AG10803 (cell line): ENCODE data around the gene LGALS9B.
"Not testable (repeated sequence)": the region's sequence is repeated elsewhere in the genome, so short reads cannot be mapped to it uniquely, and the experiment has no call there.

Experiments
- DNase-seq: peaks from one replicate; pipeline ENCODE4 v3.0.0; 2010; ENCODE audit warnings: low read depth
- H3K4me3 ChIP-seq: 2 replicates; pipeline ENCODE4 v1.5.1; 2011; ENCODE audit warnings: mild to moderate bottlenecking, low read length, control low read depth
- TF ChIP-seq, protein P1 (sequence below): conservative IDR thresholded peaks from 2 replicates; pipeline ENCODE4 v1.5.1; 2011; ENCODE audit warnings: mild to moderate bottlenecking, low read length, control low read depth, inconsistent platforms

LGALS9B gene

DNA sequence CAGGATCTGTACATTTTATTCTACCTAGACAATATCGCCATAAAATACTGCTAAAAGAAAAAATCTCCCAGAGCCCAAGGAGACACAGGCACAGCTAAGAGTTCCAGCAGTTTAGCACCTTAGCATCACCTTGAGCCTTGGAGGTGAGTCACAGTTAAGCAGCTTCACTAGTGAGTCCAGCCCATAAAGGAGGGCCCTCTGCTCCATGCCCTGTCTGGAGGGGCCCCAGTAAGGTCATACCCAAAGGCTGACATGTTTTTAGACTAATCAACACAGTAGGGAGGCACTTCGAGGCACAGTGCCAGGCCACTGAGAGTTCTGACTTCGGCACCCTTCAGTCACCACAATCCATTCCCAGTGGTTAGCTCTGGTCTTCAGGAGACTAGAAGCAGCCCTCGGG lies 2.6 kb upstream of the LGALS9B start:
- H3K4me3 ChIP-seq, DNase-seq: not testable (repeated sequence)

DNA sequence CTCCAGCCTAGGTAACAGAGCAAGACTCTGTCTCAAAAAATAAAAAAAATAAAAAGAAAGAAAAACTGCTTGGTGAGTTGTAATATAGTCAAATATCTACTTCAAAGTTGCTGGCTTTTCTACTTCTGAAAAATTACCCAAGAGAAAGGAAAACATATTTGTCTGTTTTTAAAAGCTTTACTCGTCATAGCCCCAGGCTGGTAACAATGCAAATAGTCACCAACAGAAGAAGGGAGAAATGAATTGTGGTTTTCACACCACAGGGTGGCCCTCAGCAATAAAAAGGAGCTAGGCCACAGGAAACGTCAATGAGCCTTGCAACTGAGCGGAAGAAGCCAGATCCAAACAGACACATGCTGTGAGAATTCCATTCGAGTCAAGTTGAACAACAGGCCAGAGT lies 1.8 kb upstream of the LGALS9B start:
- DNase-seq = not testable (repeated sequence)

DNA sequence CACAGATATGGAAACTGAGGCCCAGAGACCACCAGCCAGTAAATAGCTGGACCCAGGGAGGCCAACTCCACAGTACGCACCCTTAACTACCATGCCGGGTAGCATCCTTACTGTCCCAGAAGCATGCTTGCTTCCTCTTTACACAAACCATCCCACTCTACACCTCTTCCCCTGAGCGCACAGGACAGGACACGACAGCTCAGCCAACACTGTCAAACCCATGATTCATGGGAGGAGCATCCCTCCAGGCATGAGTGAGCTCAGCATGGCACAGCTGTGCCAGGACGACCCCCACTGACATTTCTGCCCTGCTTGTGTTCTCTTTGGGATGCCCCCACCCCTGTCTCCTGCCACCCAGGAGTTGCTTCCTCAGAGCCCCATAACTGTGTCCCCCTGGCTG lies 340 bp downstream of the LGALS9B start:
- H3K4me3 ChIP-seq, DNase-seq: not testable (repeated sequence)

More for the DNA sequence above, 1.8 kb upstream of the LGALS9B start:
- H3K4me3 ChIP-seq = not testable (repeated sequence)

DNA sequence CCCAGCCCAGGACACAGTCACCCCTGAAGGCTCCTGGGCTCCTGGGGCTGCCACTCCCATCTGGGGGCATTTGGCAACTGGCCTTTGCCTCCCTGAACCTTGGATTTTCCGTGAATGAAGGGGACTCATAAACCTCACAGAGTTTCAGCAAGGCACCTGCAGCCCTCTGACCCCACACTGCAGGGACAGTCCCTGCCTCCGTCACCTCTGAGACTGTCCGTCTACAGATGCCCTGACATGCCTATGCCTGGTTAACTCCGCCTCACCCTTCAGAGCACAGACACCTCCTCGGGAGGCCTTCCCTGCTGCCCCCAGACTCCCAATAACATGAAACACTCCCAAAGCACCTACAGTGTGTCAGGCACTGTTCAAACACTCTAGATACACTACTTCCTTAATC lies 786 bp downstream of the LGALS9B start:
- DNase-seq = not testable (repeated sequence)

DNA sequence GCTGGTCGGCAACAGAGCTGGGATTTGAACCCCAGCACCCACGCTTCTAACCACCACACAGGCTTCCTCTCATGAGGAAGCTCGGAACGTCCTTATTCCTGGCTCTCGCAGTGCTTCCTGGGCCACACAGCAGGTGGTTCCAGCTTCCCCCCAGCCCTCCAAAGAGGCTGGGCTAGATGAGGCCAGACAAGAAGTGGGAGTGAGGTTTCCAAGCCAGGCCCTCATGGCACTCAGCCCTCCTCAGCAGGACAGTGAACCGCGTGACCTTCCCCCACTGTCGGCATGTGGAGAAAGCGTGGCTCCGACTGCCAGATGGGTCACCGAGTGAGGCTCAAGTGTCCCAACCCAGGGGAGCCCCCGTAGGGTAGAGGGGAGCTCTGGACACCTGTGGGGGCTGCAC lies 1.8 kb downstream of the LGALS9B start:
- not testable (repeated sequence) for DNase-seq, H3K4me3 ChIP-seq

More for the DNA sequence above, 786 bp downstream of the LGALS9B start:
- not testable (repeated sequence) for H3K4me3 ChIP-seq

DNA sequence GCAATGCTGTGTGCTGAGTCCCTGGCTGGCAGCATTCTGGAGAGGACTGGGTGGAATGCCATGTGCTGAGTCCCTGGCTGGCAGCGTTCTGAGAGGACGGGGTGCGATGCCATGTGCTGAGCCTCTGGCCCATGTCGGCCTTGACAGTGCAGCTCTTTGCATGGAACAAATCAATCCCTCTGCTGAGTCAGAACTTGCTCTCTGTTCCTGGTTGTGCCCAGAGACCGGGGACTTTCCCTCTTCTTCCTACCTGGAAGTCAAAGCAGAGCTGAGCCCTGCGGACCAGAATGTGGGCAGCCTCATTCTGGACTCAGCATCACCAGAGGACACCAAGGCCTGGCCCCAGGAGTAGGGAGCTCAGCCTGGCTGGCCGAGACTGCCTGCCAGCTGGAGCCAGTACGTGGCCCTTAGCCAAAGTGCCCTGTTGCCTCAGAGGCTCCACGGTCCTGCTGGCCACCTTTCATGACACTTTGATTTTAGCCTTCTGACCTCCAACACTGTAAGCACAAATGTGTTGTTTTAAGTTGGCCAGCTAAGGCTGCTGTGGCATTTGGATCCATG lies 2.4 kb downstream of the LGALS9B start:
- DNase-seq, H3K4me3 ChIP-seq: not testable (repeated sequence)

DNA sequence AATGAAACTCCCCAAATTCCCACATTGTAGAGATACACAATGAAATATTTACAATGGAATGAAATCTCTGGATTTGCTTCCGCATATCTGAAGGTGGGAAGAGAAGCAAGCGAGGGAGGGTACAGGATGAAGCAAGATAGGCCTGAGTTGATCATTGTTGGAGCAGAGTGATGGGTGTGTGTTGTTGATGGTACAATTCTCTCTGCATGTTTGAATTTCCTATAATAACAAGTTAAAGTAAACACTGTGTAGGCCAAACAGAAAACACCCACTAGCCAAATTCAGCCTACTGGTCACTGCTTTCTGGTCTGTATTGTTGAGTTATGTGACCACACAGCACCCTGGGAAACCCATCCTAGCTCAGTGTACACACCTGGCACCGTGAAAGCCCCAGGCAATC lies 5.2 kb downstream of the LGALS9B start:
- not testable (repeated sequence) for H3K4me3 ChIP-seq, DNase-seq

DNA sequence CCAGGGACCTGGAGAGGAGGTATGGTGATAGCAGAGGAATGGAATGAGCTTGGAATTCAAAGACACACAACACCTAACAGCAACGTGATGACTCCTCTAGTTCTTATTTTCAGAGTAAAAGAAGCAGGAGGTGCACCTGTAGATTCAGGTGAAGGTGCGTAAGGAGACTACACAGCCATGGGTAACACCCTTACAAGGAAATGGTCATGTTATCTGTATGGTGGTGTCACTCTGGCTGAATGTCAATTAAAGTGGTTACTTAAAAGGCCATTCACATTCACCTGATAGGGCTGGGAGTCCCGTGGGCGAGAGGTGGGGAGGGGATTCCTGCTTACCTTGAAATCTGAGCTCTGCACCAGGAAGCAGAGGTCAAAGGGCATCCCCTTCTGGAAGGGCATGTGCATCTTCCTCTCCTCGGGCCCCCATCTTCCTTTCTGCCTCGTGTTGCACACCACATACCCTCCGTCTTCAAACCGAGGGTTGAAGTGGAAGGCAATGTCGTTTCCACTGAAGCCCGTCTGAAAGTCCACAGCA lies 9.4 kb downstream of the LGALS9B start:
- not testable (repeated sequence) for DNase-seq, H3K4me3 ChIP-seq

DNA sequence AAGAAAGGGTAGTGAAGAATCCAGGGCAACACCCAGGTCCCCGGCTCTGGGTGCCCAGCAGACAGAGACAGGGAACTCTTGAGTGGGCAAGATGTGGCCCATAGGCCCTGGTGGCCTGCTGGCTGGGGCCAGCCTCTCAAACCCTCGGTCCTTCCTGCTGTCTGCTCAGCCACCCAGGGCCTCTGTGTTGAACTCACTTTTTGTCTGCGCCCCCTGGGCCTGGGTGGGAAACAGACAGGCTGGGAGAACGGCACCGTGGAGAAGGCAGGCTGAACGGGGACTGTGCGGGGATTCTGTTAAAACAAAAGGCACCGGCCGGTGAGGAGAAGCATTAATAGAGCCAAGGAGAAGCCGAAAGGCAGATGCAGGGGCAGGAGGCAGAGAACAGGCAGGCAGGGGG lies 12.2 kb downstream of the LGALS9B start:
- not testable (repeated sequence) for H3K4me3 ChIP-seq, DNase-seq

DNA sequence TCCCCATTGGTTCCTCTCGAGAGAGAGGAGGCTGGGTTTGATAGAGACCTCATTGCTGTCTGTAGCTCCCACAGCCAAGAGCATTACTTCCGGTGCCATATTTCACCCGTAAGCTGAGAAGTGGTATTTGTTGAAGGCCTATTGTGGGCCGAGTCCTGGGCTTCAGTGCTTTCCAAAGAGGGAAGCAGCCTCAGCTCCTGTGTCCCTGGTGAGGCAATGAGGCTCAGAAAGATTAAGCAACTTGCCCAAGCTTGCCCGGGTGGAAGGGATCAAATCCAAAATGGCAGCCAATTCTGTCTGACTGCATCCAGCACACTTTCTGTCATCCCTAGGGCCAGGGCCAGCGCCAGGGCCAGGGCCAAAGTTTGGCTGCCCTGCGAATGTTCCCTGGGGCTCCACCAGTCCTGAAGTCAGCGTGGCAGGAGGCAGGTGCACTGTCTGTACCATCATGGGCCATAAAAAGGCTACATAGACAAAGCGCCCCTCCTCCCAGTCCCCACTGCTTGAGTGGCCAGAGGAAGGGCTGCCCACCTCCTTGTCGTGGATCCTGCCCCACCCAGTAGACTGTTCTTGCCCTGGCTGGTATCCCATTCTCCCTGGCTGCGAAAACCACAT lies 13.4 kb downstream of the LGALS9B start:
- H3K4me3 ChIP-seq, DNase-seq: not testable (repeated sequence)

DNA sequence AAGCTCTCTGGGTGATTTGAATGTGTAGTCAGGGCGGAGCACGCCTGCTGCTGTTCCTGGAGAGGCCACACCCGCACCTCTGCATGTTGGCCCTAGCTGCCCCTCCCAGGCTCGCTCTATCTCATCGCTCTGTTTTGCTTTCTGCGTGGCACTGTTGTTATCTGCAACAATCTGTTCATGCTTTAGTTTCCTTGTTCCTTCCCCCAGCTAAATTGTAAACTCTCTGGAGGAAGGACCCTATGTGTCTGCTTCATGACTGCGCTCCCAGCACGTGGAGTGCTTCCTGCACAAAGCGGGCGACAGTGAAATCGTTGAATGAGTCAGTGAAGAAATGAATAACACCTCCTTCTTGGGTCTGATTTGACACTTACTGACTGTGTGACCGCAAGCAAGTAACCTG lies 16.5 kb downstream of the LGALS9B start:
- not testable (repeated sequence) for H3K4me3 ChIP-seq, DNase-seq

DNA sequence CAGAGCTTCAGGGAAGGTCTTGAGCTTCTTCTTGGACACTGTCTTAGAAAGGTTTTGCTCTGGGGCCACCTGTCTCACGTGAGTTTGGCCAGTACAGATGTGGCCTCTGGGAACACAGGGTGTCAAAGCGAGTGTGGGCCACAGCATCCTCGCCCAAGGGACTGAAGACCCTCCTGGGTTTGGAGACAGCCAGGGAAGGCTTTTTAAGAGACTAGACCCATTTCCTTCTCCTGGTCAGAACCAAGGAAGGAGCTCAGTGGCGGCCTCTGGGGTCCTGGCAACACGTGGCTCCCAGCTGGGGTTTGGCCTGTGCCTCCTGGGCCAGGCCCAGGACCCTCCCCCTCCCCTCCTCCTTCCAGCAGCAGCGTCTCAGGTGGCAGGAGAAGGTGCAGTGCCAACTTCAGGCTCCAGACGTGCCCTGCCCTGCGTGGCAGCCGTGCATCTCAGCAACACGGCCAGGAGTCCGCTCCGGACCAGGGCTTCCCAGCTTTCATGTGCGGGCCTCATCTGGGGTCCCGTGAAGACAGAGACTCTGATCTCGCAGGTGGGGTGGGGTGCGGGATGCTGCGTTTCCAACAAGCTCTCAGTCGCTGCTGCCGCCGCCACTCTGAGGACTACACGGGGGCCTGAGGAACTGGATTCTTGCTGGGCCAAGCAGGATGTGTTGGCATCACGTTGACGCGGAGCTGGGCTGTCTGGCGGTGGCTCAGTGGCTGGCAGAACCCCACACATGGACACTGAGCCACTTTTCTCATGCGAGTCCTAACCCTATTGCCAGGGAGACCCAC lies 19.6 kb downstream of the LGALS9B start:
- DNase-seq, H3K4me3 ChIP-seq: not testable (repeated sequence)

DNA sequence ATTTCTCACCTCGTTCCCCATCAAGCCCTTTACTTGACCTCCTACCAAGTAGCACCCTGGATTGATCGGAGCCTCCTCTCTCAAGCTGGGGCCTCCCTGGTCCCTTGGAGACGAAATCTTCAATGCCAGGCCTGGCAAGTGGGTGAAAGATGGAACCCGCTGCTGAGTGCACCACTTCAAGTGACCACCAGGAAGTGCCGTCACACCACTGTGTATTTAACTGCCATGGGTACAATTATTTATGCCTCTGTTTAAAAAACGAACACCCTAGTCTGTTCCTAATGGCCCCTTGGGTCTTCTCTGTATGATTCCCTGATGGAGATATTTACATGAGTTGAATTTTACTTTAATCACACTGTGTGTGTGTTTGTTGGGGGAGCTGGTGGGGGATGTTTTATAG lies 20.4 kb downstream of the LGALS9B start:
- DNase-seq, H3K4me3 ChIP-seq: not testable (repeated sequence)
- TF ChIP-seq, protein P1, sequence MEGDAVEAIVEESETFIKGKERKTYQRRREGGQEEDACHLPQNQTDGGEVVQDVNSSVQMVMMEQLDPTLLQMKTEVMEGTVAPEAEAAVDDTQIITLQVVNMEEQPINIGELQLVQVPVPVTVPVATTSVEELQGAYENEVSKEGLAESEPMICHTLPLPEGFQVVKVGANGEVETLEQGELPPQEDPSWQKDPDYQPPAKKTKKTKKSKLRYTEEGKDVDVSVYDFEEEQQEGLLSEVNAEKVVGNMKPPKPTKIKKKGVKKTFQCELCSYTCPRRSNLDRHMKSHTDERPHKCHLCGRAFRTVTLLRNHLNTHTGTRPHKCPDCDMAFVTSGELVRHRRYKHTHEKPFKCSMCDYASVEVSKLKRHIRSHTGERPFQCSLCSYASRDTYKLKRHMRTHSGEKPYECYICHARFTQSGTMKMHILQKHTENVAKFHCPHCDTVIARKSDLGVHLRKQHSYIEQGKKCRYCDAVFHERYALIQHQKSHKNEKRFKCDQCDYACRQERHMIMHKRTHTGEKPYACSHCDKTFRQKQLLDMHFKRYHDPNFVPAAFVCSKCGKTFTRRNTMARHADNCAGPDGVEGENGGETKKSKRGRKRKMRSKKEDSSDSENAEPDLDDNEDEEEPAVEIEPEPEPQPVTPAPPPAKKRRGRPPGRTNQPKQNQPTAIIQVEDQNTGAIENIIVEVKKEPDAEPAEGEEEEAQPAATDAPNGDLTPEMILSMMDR = peak; percentile 21; the same call in 1 of the 2 replicates

DNA sequence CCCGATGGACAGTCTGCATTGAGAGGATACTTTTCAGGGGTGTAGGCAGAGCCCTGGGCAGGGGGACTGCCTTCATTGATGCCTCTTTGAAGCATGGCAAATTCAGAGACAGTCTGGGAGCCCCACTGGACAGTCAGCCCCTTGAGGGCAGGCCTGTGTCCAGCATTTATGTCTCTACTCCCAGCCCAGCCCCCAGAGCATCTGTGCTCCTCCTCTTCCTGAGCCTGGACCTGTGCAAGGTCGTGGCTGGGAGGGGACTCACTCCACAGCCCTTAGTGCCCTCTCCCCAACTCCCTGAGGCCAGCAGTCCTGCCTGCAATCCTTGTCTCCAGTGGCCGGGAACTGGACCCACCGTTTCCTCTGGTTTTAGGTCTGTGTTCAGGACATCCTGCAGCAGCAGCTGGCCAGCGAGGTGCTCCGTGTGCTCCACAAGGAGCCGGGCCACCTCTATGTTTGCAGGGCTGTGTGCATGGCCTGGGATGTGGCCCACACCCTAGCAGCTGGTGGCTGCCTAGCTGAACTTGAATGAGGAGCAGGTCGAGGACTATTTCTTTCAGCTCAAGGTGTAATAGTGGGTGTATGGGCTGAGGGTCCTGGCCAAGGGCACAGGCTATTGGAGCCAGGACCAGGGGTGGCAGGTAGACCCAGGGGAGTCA lies 22.6 kb downstream of the LGALS9B start:
- DNase-seq, H3K4me3 ChIP-seq: not testable (repeated sequence)

DNA sequence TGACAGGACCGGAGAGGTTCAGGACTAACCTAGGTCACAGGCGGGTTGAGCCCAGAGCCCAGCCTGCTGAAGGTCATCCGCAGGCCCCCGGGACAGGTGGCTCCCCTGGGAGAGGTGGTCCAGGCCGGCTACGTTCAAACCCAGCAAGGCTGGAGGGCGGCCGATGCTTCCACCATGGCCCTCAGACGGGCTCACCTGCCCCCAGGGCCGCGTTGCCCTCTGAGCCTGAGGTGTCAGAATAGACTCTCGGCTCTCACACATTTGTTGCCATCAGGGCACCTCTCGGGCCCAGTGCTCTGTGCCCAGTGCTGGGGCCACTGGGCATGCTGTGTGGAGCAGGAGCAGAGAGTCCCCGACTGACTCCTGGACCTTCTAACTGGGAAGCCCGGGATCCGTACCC lies 23.2 kb downstream of the LGALS9B start:
- H3K4me3 ChIP-seq, DNase-seq: not testable (repeated sequence)

DNA sequence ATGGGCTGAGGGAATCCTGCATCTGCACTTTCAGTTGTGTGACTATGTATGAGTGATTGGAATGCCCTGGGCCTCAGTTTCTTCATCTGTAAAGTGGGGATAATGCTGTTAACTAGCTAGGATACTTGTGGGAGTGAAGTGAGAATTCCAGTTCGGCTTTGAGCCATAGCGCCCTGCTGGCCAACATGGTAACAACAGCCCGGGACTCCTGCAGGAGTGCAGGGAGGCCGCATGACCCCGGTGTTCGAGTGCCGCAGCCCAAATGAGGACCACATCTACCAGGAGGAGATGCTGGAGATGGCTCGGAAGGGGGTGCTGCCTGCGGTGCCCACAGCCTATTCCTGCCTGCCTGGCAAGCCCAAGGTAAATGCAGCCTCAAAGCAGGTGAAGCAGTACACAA lies 23.7 kb downstream of the LGALS9B start:
- H3K4me3 ChIP-seq = not testable (repeated sequence)

DNA sequence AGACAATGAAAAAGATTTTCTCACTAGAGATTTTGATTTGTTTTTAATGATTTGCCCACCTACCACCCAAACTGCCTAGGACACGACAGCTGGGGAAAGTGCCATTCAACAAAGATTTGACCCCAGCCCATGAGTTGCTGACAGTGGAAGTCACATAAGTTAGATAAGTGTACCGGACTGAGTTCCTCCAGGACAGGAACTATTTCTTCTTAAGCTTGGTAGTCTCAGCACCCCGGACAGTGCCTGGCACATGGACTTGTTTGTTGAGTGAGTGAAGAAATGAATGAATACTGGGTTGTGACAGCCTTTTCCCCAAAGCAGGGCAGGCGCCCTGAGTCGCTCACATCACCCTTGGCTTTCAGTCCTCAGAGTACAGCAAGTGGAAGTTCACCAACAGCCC lies 26.7 kb downstream of the LGALS9B start:
- not testable (repeated sequence) for H3K4me3 ChIP-seq, DNase-seq

More for the DNA sequence above, 23.7 kb downstream of the LGALS9B start:
- DNase-seq = not testable (repeated sequence)

DNA sequence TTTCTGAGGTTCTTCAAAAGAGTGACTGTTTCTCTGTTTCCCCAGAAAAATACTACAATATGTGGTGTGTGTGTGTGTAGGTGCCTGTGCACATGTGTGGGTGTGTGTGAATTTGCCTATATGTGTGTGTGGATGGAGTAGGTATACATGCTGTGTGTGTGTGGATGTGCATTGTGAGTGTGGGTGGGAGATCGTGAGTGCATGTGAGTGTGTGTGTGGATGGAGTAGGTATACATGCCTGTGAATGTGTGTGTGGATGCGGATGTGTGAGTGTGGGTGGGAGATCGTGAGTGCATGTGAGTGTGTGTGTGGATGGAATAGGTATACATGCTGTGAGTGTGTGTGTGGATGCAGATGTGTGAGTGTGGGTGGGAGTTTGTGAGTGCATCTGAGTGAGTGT lies 32.2 kb downstream of the LGALS9B start:
- H3K4me3 ChIP-seq, DNase-seq: not testable (repeated sequence)
